Esophagus squamous epithelium (tissue), 4 donors: Measurements from ENCODE around the gene PLCB1.

Source experiments
- POLR2A ChIP-seq, 4 donors: fragments of 450-650 bp; IDR thresholded peaks; one replicate each; pipeline ENCODE4 v1.6.1; 2017; ENCODE audit warnings: antibody characterized with exemption in 4 of 4, mild to moderate bottlenecking in 4 of 4, moderate library complexity in 3 of 4
- TF ChIP-seq, protein P1 (sequence below), 6 experiments: fragments of 450-650 bp in 4 of 6; fragments of 200-600 bp in 2 of 6; sonication (generic) in 2 of 6; IDR thresholded peaks; one replicate each; pipeline ENCODE4 v1.5.1; 2016 to 2019; ENCODE audit warnings: antibody characterized with exemption in 6 of 6, mild to moderate bottlenecking in 4 of 6, moderate library complexity in 4 of 6

DNA sequence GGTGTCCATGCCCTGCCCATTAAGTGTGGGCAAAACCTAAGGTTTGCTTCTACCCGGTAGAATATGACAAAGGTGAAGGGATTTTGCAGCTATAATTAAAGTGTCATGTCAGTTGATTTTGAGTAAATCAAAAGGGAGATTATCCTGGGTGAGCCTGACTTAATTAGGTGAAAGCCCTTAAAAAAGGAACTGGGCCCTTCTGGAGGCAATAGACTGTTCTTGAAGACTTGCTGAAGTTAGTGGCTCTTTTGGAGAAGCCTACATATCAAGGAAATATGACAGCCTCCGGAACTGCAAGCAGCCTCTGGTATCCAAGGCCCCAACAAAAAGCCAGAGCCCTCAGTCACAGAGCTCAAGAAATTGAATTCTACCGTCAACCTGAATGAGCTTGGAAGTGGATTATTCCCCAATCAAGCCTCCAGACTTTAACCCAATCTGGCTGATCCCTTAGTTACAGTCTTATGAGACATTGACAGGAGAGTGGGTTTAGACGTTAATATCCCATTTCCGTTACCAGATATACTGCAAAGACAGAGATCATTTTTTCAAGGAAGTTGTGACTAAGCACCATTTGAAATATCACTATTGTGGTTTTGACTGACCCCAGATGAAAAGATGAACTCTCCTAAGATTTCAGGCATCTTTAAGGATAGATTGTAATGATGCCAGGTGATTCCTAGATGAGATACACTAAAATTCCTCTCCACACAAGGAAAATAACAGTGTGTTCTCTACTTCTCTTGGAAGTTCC, 303.4 kb downstream of the PLCB1 start:
- TF ChIP-seq, protein P1, sequence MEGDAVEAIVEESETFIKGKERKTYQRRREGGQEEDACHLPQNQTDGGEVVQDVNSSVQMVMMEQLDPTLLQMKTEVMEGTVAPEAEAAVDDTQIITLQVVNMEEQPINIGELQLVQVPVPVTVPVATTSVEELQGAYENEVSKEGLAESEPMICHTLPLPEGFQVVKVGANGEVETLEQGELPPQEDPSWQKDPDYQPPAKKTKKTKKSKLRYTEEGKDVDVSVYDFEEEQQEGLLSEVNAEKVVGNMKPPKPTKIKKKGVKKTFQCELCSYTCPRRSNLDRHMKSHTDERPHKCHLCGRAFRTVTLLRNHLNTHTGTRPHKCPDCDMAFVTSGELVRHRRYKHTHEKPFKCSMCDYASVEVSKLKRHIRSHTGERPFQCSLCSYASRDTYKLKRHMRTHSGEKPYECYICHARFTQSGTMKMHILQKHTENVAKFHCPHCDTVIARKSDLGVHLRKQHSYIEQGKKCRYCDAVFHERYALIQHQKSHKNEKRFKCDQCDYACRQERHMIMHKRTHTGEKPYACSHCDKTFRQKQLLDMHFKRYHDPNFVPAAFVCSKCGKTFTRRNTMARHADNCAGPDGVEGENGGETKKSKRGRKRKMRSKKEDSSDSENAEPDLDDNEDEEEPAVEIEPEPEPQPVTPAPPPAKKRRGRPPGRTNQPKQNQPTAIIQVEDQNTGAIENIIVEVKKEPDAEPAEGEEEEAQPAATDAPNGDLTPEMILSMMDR (IDR thresholded peaks at IDR 0.05), result no peak
- no peak for TF ChIP-seq POLR2A (IDR thresholded peaks at IDR 0.05)
